CD4-positive, alpha-beta T cell treated with Interleukin-4 for 4 hours (primary cell): ENCODE results near the gene ADGRL3.
"Not testable (repeated sequence)": the region's sequence is repeated elsewhere in the genome, so short reads cannot be mapped to it uniquely, and the experiment has no call there.

Experiments used
- DNase-seq: peaks from one replicate; pipeline ENCODE4 v3.0.0-alpha.2; 2020

ADGRL3 gene

DNA sequence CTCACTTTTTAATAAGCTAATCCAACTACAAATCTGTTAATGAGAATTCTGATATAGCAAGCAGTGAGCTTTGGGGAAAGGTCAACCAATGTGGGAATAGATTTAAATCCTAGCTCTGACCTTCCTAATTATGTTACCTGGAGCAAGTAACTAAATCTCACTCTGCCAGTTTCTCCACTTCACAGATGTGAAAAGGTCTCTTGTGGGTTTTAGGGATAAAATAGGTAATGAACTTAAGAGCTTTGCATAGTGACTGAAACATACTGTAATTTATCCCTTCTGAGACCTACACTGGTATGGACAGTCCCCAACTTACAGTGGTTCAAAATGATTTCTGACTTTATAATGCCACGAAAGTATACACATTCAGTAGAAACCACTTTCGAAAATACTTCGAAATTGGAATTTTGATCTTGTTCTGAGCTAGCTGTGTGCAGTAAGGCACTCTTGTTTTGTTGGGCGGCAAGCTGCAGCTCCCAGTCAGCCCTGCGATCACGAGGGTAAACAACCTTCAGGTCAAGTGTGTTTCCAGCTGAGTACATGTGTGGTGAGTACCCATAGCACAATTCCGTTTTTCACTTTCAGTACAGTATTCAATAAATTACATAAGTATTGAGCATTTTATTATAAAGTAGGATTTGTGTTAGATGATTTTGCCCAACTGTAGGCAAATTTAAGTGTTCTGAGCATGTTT lies 93.7 kb downstream of the ADGRL3 start:
- DNase-seq, result no peak

- no peak for DNase-seq
Observed at GRCh38 chr4:61294936-61295335, 94.8 kb downstream of the ADGRL3 start.

- DNase-seq, result no peak
Observed at GRCh38 chr4:61296144-61296543, 96.0 kb downstream of the ADGRL3 start.

DNA sequence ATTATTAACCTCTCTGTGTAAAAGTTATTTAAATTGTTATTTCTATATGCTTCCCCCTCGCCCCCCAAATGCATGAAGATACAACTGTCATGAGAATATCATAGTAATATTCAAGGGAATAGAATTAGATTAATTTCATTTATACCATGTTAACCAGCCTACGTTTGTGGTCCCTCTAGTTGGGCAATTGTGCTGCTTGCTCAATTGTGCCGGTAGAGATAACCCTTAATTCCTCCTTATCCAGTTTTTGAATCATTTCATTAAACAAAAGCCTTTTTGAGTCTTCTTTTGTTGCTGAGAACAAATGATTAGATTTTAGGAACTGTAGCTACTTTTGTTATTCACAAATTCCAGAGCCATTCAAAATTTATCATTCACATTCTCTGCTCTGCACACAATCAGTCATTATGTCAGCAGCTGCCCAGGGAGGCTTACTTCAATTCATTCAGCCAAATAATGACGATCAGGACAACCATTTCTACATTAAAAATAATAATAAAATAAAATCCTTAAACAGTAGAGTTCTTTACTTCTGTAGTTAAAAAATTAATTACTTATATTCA lies 98.1 kb downstream of the ADGRL3 start:
- no peak for DNase-seq

- DNase-seq, result no peak
Observed at GRCh38 chr4:61299316-61299715, 99.2 kb downstream of the ADGRL3 start.

GRCh38 chr4:61300266-61300844 lies 100.2 kb downstream of the ADGRL3 start:
- DNase-seq, result no peak

GRCh38 chr4:61301271-61301670 lies 101.1 kb downstream of the ADGRL3 start:
- no peak for DNase-seq

- DNase-seq, result no peak
Observed at GRCh38 chr4:61308033-61308432, 107.9 kb downstream of the ADGRL3 start.

- DNase-seq, result no peak
Observed at GRCh38 chr4:61309616-61310015, 109.5 kb downstream of the ADGRL3 start.

DNA sequence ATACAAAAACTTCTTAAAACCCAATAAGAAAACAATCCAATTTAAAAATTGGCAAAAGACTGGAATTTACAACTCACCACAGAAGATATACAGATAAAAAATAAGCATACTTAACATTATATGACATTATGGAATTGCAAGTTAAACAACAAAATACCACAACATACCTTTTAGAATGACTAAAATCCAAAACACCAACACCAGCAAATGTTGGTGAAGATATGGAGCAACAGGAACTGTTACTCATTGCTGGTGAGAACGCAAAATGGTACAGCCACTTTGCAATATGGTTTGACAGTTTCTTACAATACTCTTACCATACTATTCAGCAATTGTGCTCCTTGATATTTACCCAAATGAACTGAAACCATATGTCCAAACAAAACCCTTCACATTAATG lies 112.4 kb downstream of the ADGRL3 start:
- no peak for DNase-seq

DNA sequence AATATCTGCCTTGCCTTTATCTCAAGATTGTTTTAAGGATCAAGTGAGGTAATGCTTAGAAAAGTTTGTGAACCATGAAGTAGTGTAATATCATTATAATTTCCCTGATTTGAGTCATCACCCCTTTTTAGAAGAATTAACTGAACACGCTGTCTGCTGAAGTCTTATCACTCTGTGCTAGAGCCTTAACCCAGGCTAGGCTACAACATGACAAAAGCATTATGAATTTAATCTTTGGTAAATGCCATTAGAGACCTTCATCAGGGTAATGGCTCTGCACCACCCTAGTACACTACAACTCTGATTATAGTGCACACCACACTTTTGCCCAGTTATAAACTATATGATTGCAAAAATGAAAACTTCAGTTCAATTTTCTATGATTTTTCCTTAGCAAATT lies 118.3 kb downstream of the ADGRL3 start:
- no peak for DNase-seq

- DNase-seq, result no peak
Observed at GRCh38 chr4:61319156-61319555, 119.0 kb downstream of the ADGRL3 start.

GRCh38 chr4:61320154-61320553 lies 120.0 kb downstream of the ADGRL3 start:
- DNase-seq, result no peak

DNA sequence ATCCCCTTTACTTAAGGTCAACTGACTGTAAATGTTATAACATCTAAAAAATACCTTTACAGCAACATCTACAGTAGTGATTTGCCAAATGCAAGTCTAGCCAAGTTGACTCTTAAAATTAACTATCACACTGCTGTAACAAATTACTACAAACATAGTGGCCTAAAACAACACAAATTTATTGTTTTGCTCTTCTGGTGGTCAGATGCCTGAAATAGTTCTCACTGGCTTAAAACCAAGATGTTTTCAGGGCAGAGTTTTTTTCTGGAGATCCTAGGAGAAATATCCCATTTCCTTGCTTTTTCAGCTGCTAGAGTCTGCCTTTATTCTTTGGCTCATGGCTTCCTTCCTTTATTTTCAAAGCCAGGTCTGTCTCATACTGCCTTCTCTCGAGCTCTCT lies 120.5 kb downstream of the ADGRL3 start:
- DNase-seq, result no peak

- no peak for DNase-seq
Observed at GRCh38 chr4:61332693-61333092, 132.6 kb downstream of the ADGRL3 start.

- DNase-seq, result no peak
Observed at GRCh38 chr4:61333490-61333889, 133.4 kb downstream of the ADGRL3 start.

DNA sequence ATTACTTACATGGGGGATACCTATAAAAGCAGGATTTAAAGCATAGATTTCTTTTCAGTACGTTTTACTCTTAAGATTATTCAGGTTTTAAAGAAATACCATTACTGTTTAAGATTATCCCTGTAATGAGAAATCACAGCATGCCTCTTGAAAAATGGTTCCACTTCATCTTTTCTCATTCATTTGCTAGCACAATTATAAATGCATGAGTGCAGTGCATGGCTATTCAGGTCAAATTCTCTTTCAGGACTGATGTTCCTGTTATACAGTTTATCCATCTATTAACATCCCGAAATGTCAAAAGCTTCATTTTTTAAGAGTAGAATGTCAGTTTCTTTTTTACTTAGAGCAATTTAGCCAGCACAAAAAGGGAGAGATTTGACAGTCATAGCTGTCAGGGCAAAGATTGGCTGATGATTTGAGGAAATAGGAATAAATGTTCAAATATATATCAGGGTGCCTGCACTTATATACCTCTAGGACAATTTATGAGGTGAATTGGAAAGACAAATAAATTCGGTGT lies 135.2 kb downstream of the ADGRL3 start:
- DNase-seq, result no peak

GRCh38 chr4:61336488-61336887 lies 136.4 kb downstream of the ADGRL3 start:
- DNase-seq, result no peak

- no peak for DNase-seq
Observed at GRCh38 chr4:61336916-61337315, 136.8 kb downstream of the ADGRL3 start.

GRCh38 chr4:61342061-61342460 lies 141.9 kb downstream of the ADGRL3 start:
- DNase-seq, result no peak

DNA sequence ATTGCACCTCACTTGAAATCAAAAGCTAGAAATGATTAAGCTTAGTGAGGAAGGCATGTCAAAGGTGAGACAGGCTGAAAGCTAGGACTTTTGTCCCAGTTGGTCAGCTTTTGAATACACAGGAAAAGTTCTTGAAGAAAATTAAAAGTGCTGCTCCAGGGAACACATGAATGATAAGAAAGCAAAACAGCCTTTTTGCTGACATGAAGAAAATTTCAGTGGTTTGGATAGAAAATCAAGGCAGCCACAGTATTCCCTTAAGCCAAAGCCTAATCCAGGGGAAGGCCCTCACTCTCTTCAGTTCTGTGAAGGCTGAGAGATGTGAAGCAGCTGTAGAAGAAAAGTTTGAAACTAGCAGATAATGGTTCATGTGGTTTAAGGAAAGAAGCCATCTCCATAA lies 150.8 kb downstream of the ADGRL3 start:
- DNase-seq, result no peak

DNA sequence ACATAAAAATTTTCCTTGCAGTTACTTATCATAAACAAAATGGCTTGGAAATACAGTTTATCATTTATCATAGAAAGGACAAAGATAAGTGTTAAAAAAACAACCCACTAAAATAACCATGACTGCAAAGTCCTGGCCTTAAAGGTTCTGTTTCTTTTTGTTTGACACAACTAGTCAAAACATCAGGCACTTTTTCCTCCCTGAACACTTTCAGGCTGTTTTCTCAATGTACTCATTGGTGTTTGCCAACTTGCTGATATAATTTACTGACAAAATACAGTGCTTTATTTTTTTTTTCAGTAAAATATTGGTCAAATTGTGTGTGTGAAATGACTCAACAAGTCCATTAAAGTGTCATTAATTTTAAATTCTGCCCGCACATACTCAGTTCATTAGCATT lies 156.6 kb downstream of the ADGRL3 start:
- no peak for DNase-seq

- DNase-seq, result no peak
Observed at GRCh38 chr4:61359301-61359700, 159.2 kb downstream of the ADGRL3 start.

GRCh38 chr4:61372817-61373216 lies 172.7 kb downstream of the ADGRL3 start:
- DNase-seq, result not testable (repeated sequence)
